Measurements from ENCODE around the gene EPHB2.
"Not testable (repeated sequence)": the region's sequence is repeated elsewhere in the genome, so short reads cannot be mapped to it uniquely, and the experiment has no call there.

The EPHB2 gene

GRCh38 chr1:22691031-22691753 is 19.4 kb upstream of the EPHB2 start:
- no peak for DNase-seq

GRCh38 chr1:22694172-22694571 is 16.5 kb upstream of the EPHB2 start:
- no peak for DNase-seq

- no peak for DNase-seq
Measured at GRCh38 chr1:22696610-22697009, 14.0 kb upstream of the EPHB2 start.

GRCh38 chr1:22697980-22698379 is 12.7 kb upstream of the EPHB2 start:
- DNase-seq = no peak

GRCh38 chr1:22699681-22700520 is 10.7 kb upstream of the EPHB2 start:
- no peak for DNase-seq

GRCh38 chr1:22702296-22703085 is 8.1 kb upstream of the EPHB2 start:
- DNase-seq = no peak

GRCh38 chr1:22704440-22705067 is 6.1 kb upstream of the EPHB2 start:
- peak; percentile 74 for DNase-seq

- DNase-seq = no peak
Measured at GRCh38 chr1:22705586-22705985, 5.1 kb upstream of the EPHB2 start.

GRCh38 chr1:22706100-22706499 is 4.5 kb upstream of the EPHB2 start:
- not testable (repeated sequence) for DNase-seq

- DNase-seq = no peak
Measured at GRCh38 chr1:22708777-22709176, 1.9 kb upstream of the EPHB2 start.

- no peak for DNase-seq
Measured at GRCh38 chr1:22709227-22709626, 1.4 kb upstream of the EPHB2 start.

- peak; percentile 28 for DNase-seq
Measured at GRCh38 chr1:22709891-22710700, 543 bp upstream of the EPHB2 start.

GRCh38 chr1:22711071-22711470 is 432 bp downstream of the EPHB2 start:
- DNase-seq = no peak

GRCh38 chr1:22711591-22712501 is 1.2 kb downstream of the EPHB2 start:
- DNase-seq = no peak

GRCh38 chr1:22712502-22713271 is 2.0 kb downstream of the EPHB2 start:
- DNase-seq = no peak

GRCh38 chr1:22714455-22714854 is 3.8 kb downstream of the EPHB2 start:
- DNase-seq = no peak

- DNase-seq = no peak
Measured at GRCh38 chr1:22717037-22717760, 6.6 kb downstream of the EPHB2 start.

GRCh38 chr1:22721122-22721873 is 10.7 kb downstream of the EPHB2 start:
- no peak for DNase-seq

Data from CD4-positive, alpha-beta T cell treated with Interleukin-17A for 4 hours (primary cell).